Thoracic aorta (tissue), 2 donors: ENCODE data around the gene SPOCK1. TPM values are rescaled to one million over a fixed set of nuclear protein-coding genes. Genes with fewer than 3 reads are reported as not detected.

Experiments
- ATAC-seq: fragments of 150-250 bp; one replicate; pipeline ENCODE4 v1.8.0; 2017; ENCODE audit warnings: low read depth; ENCODE audit not compliant: insufficient number of reproducible peaks, low FRiP score
- DNase-seq: peaks from one replicate; pipeline ENCODE4 v3.0.0-alpha.2; 2020; ENCODE audit warnings: low spot score
- H3K27ac ChIP-seq, 2 donors: fragments of 200-600 bp; sonication (generic); 1 replicate in 1 of 2; 2 replicates in 1 of 2; pipeline ENCODE4 v1.5.1; 2016; ENCODE audit warnings: mild to moderate bottlenecking in 2 of 2, moderate library complexity in 2 of 2
- H3K27me3 ChIP-seq: fragments of 200-600 bp; sonication (generic); replicated peaks from 2 replicates; pipeline ENCODE4 v1.6.0; 2016; ENCODE audit warnings: mild to moderate bottlenecking; ENCODE audit not compliant: insufficient read depth
- H3K36me3 ChIP-seq: fragments of 200-600 bp; sonication (generic); one replicate; pipeline ENCODE4 v1.5.1; 2016
- H3K4me1 ChIP-seq, 2 donors: fragments of 200-600 bp; sonication (generic); 1 replicate in 1 of 2; 2 replicates in 1 of 2; pipeline versions ENCODE4 v1.5.1 to v1.6.0; 2016; ENCODE audit warnings: low read depth in 2 of 2, mild to moderate bottlenecking in 1 of 2; ENCODE audit not compliant: control insufficient read depth in 1 of 2
- H3K4me3 ChIP-seq: fragments of 200-600 bp; sonication (generic); 2 replicates; pipeline ENCODE4 v1.5.1; 2016; ENCODE audit warnings: mild to moderate bottlenecking
- H3K9me3 ChIP-seq: fragments of 200-600 bp; sonication (generic); 2 replicates; pipeline ENCODE4 v1.5.1; 2016
- total RNA-seq, 2 donors: library from RNA; depleted of rRNA; stranded (reverse); fragments of >200 nt; gene quantifications; one replicate each; pipeline versions ENCODE4 v1.1.0 to v1.2.3, GENCODE V29; 2016
- TF ChIP-seq, protein P1 (sequence below): fragments of 200-600 bp; sonication (generic); IDR thresholded peaks from one replicate; pipeline ENCODE4 v1.5.1; 2019; ENCODE audit warnings: antibody characterized with exemption

SPOCK1 gene
- total RNA-seq, 2 donors from 2014 or later, result 25.2 to 43.2 TPM

DNA sequence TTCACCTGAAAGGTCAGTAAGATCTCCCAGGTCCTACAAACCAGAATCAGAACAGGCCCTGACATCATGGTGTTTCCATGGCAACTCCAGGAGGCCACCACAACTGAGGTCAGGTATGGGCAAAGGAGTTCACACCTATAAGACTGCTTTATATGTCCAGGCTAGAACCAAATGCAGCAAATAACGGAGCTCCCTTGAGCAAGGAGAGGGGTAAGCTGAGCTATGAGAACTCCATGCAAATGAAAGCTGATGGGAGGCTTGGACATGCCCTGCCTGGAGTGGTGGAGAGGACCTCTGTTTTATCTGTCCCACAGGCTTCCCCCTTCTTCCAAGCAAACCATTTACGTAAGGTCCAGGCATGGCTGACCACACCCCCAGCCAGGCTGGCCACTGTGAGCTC lies 207.7 kb downstream of the SPOCK1 start:
- H3K4me1 ChIP-seq, result peaks cover 0 to 1% of the 10 kb centered on the region in 2 donors
- H3K9me3 ChIP-seq, result no peaks in the 10 kb centered on the region
- ATAC-seq (no peak), DNase-seq (no peak)
- TF ChIP-seq, protein P1, sequence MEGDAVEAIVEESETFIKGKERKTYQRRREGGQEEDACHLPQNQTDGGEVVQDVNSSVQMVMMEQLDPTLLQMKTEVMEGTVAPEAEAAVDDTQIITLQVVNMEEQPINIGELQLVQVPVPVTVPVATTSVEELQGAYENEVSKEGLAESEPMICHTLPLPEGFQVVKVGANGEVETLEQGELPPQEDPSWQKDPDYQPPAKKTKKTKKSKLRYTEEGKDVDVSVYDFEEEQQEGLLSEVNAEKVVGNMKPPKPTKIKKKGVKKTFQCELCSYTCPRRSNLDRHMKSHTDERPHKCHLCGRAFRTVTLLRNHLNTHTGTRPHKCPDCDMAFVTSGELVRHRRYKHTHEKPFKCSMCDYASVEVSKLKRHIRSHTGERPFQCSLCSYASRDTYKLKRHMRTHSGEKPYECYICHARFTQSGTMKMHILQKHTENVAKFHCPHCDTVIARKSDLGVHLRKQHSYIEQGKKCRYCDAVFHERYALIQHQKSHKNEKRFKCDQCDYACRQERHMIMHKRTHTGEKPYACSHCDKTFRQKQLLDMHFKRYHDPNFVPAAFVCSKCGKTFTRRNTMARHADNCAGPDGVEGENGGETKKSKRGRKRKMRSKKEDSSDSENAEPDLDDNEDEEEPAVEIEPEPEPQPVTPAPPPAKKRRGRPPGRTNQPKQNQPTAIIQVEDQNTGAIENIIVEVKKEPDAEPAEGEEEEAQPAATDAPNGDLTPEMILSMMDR, result no peak
- H3K4me3 ChIP-seq, result no peak overlapping the region
- no peaks in the 10 kb centered on the region for H3K27me3 ChIP-seq
- H3K36me3 ChIP-seq, result no peaks in the 10 kb centered on the region
- no peak overlapping the region for H3K27ac ChIP-seq

DNA sequence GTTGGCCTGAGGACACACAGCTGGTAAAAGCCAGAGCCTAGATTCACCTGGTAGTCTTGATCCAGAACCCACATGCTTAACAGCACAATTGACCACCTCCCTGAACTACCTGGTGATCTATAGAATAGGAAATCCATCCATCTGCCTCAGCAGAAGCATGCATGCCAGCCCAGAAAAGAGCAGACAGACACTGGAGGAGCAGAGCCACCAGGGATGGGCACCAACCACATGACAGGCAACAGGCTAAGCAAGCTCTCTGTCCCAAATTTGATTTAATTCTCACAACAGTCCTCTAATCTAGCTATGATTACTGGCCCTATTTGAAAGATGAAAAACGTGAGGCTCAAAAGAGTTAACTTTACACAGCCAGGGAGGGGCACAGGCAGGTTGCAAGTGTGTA lies 208.1 kb downstream of the SPOCK1 start:
- Histone ChIP-seq H3K36me3 (no peaks in the 10 kb centered on the region), H3K9me3 (no peaks in the 10 kb centered on the region), H3K27ac (no peak overlapping the region), H3K27me3 (no peaks in the 10 kb centered on the region), H3K4me3 (no peak overlapping the region), H3K4me1 (peaks cover 0 to 5% of the 10 kb centered on the region in 2 donors)
- DNase-seq, result no peak
- TF ChIP-seq, protein P1, result no peak
- no peak for ATAC-seq

DNA sequence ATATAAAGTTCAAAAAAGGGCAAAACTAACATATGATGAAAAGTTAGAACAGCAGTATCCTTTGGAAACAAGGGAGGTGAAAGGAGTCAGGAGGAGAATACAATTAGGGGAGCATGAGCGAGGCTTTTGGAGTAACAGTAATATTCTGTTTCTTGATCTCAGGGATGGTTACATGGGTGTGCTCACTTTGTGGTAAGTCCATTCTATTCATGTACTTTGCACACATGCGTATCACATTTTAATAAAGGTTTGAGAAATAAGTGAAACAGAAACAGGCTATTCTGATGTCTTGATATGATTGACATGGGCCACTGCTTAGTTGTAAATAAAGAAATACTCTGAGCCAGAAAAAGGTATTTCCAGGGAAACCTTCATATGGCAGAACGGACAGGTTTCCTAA lies 208.8 kb downstream of the SPOCK1 start:
- no peak overlapping the region for H3K4me3 ChIP-seq
- ATAC-seq, result no peak
- TF ChIP-seq, protein P1, result no peak

DNA sequence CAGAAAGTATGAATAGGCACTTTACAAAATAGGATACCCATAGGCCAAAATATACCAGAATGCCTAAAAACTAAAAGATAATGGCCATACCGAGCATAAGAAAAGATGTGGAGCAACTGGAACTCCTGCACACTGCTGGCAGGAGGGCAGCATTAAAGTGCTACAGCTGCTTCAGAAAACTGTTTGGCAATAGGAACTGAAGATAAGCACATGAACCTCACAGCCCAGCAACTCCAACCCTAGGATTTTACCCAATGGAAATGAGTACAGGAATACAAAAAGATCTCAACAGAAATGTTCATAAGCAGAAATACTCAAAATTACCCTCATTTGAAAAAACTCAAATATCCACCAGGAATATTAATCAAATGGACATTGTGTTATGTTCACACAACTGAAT lies 209.3 kb downstream of the SPOCK1 start:
- TF ChIP-seq, protein P1, result no peak
- DNase-seq (no peak), ATAC-seq (no peak)
- Histone ChIP-seq H3K4me3 (no peak overlapping the region), H3K36me3 (no peaks in the 10 kb centered on the region), H3K27me3 (no peaks in the 10 kb centered on the region), H3K4me1 (peaks cover 0 to 11% of the 10 kb centered on the region in 2 donors), H3K9me3 (no peaks in the 10 kb centered on the region), H3K27ac (no peak overlapping the region)

More for the DNA sequence above, 208.8 kb downstream of the SPOCK1 start:
- Histone ChIP-seq H3K27ac (no peak overlapping the region), H3K36me3 (no peaks in the 10 kb centered on the region), H3K4me1 (peaks cover 0 to 11% of the 10 kb centered on the region in 2 donors), H3K27me3 (no peaks in the 10 kb centered on the region), H3K9me3 (no peaks in the 10 kb centered on the region)
- no peak for DNase-seq

DNA sequence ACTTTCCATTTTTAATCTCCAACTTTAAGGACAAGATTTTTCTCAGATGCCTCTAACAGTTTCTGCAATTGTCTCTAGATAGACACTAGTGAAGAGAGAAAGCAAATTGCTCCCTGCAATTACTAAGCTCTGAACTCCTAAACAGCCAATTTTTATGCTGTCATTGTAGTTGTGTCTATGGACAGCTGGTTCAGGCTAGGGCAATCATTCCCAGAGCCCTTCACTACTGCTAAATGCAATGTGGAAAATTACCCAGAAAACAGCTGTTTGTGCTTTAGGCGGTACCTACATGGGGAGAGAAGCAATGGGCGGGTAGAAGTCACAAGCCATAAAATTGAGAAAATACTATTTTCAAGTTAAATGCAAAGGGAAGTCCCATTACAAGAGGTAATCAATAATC lies 211.6 kb downstream of the SPOCK1 start:
- DNase-seq, result no peak
- peaks cover 0 to 11% of the 10 kb centered on the region in 2 donors for H3K4me1 ChIP-seq
- H3K27ac ChIP-seq, result no peak overlapping the region
- H3K27me3 ChIP-seq, result no peaks in the 10 kb centered on the region
- H3K4me3 ChIP-seq, result no peak overlapping the region
- H3K36me3 ChIP-seq, result no peaks in the 10 kb centered on the region
- TF ChIP-seq, protein P1, result no peak
- no peak for ATAC-seq
- no peaks in the 10 kb centered on the region for H3K9me3 ChIP-seq
